CD4-positive, alpha-beta T cell treated with Interleukin-10 for 1 hour (primary cell): ENCODE measurements around the gene TLR2.
A peak's percentile ranks its signal among the peaks of the same experiment; 100 is the strongest.

Source experiments
- DNase-seq: peaks from one replicate; pipeline ENCODE4 v3.0.0-alpha.2; 2020

The TLR2 gene

GRCh38 chr4:153733751-153734448 is 49.8 kb downstream of the TLR2 start:
- no peak for DNase-seq

- DNase-seq: no peak
Measured at GRCh38 chr4:153735906-153736461, 51.9 kb downstream of the TLR2 start.

GRCh38 chr4:153741541-153741940 is 57.5 kb downstream of the TLR2 start:
- DNase-seq: no peak

- no peak for DNase-seq
Measured at GRCh38 chr4:153745651-153746050, 61.6 kb downstream of the TLR2 start.

GRCh38 chr4:153747406-153747955 is 63.4 kb downstream of the TLR2 start:
- DNase-seq: no peak

GRCh38 chr4:153748378-153748777 is 64.3 kb downstream of the TLR2 start:
- no peak for DNase-seq

- DNase-seq: peak; percentile 65
Measured at GRCh38 chr4:153750197-153750817, 66.2 kb downstream of the TLR2 start.

GRCh38 chr4:153755186-153755585 is 71.1 kb downstream of the TLR2 start:
- DNase-seq: no peak
